Tibial artery (tissue), 4 donors: ENCODE measurements around the gene BMI1.
A peak's percentile ranks its signal among the peaks of the same experiment; 100 is the strongest.

ENCODE experiments used
- DNase-seq, 2 donors: peaks; one replicate each; pipeline ENCODE4 v3.0.0-alpha.2; 2019
- H3K27ac ChIP-seq, 2 donors: fragments of 200-600 bp; sonication (generic) in 1 of 2; 1 replicate in 1 of 2; 2 replicates in 1 of 2; pipeline ENCODE4 v1.5.1; 2018 to 2019; ENCODE audit warnings: mild to moderate bottlenecking in 1 of 2
- H3K27me3 ChIP-seq, 2 donors: fragments of 200-600 bp; sonication (generic) in 1 of 2; one replicate each; pipeline versions ENCODE4 v1.5.1 to v1.6.0; 2016 to 2019
- H3K36me3 ChIP-seq, 3 donors: fragments of 200-600 bp; sonication (generic) in 2 of 3; one replicate each; pipeline ENCODE4 v1.5.1; 2016 to 2019; ENCODE audit warnings: mild to moderate bottlenecking in 2 of 3
- H3K4me1 ChIP-seq, 4 donors: fragments of 200-600 bp; sonication (generic) in 2 of 4; 1 replicate in 3 of 4; 2 replicates in 1 of 4; pipeline ENCODE4 v1.5.1; 2016 to 2019
- H3K4me3 ChIP-seq, 2 donors: fragments of 200-600 bp; sonication (generic) in 1 of 2; 1 replicate in 1 of 2; 2 replicates in 1 of 2; pipeline ENCODE4 v1.5.1; 2018 to 2019; ENCODE audit warnings: mild to moderate bottlenecking in 2 of 2
- H3K9me3 ChIP-seq, 3 donors: fragments of 200-600 bp; sonication (generic) in 1 of 3; one replicate each; pipeline ENCODE4 v1.5.1; 2016 to 2019
- intact Hi-C: fragments of 100-400 bp; cut with DNase I; formaldehyde crosslinking; loops from one replicate; pipeline ENCODE4 v1.15.0; 2023; ENCODE audit warnings: low total_unique reads
- TF ChIP-seq, protein P1 (sequence below), 2 experiments: fragments of 200-600 bp in 1 of 2; fragments of 450-650 bp in 1 of 2; IDR thresholded peaks; one replicate each; pipeline ENCODE4 v1.5.1; 2017 to 2019; ENCODE audit warnings: antibody characterized with exemption in 2 of 2, mild to moderate bottlenecking in 1 of 2, moderate library complexity in 1 of 2

Gene BMI1

DNA sequence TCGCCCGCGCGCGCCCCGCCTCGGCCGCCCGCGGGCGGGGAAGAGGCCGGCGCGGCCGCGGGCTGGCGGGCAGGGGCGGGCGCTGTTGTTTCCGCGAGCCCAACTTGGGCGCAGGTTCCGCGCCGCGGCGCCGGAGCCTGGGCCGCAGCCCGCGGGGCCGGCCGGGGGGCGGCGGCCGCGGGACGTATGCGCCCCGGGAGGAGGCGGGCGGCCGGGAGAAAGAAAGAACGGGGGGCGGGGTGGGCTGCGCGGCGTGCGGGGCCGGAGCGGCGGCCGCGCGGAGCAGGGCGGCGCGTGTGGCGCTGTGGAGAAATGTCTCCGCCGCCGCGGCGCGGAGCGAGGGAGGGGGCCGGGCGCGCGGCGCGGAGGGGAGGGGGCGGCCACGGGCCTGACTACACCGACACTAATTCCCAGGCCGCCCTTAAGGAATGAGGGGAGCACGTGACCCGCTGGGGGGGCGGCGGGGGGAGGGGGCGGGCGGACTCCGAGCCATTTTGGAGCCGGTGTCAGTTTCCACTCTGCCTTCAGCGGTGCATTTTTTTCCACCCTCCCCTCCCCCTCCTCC is at the start of gene BMI1:
Gene BMI1, plus strand, starts transcription at position 509 of the 565 bp plus-strand sequence. CDS start 5,351 bp downstream, outside the sequence.
- peak within 1 kb of the TSS; percentile 94 to 97 for H3K4me3 ChIP-seq
- peaks cover 0 to 59% (median 29%) of the 10 kb centered on the region in 4 donors for H3K4me1 ChIP-seq
- TF ChIP-seq, protein P1, sequence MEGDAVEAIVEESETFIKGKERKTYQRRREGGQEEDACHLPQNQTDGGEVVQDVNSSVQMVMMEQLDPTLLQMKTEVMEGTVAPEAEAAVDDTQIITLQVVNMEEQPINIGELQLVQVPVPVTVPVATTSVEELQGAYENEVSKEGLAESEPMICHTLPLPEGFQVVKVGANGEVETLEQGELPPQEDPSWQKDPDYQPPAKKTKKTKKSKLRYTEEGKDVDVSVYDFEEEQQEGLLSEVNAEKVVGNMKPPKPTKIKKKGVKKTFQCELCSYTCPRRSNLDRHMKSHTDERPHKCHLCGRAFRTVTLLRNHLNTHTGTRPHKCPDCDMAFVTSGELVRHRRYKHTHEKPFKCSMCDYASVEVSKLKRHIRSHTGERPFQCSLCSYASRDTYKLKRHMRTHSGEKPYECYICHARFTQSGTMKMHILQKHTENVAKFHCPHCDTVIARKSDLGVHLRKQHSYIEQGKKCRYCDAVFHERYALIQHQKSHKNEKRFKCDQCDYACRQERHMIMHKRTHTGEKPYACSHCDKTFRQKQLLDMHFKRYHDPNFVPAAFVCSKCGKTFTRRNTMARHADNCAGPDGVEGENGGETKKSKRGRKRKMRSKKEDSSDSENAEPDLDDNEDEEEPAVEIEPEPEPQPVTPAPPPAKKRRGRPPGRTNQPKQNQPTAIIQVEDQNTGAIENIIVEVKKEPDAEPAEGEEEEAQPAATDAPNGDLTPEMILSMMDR (IDR thresholded peaks at IDR 0.05): no peak
- no peaks in the 10 kb centered on the region for H3K9me3 ChIP-seq
- peaks cover 0 to 4% of the 10 kb centered on the region in 2 donors for H3K27me3 ChIP-seq
- H3K27ac ChIP-seq: peak within 1 kb of the TSS; percentile 95 to 96
- intact Hi-C loops: no loop called here
- peak; percentile 79 to 93 for DNase-seq
- no peaks in the 10 kb centered on the region for H3K36me3 ChIP-seq

- no peak for DNase-seq
- TF ChIP-seq, protein P1 (IDR thresholded peaks at IDR 0.05): no peak
Observed at GRCh38 chr10:22271786-22272185, 49.1 kb upstream of the BMI1 start.

DNA sequence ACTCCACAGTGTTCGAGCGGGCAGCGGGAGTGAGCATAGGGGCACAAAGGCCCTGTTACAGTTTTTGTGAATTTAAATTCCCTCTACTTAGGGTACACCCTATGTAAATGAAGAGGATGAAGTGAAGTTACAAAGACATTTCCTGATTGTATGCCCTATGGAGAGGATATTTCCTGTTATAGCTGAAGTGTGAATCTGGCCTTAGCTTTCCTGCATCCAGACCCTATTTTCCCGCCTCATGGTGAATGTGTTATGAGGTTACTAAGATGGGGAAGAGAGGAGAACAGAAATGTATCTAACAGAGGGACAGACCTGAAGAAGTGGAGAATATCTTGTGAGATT is 42.5 kb upstream of the BMI1 start:
- no peak overlapping the region for H3K4me3 ChIP-seq
- intact Hi-C loops: no loop called here
- no peaks in the 10 kb centered on the region for H3K36me3 ChIP-seq
- H3K9me3 ChIP-seq: no peaks in the 10 kb centered on the region
- no peak for DNase-seq
- H3K4me1 ChIP-seq: no peaks in the 10 kb centered on the region
- H3K27ac ChIP-seq: no peak overlapping the region
- H3K27me3 ChIP-seq: peaks cover 0 to 6% of the 10 kb centered on the region in 2 donors
- TF ChIP-seq, protein P1 (IDR thresholded peaks at IDR 0.05): no peak

More at GRCh38 chr10:22271786-22272185, 49.1 kb upstream of the BMI1 start:
- no peaks in the 10 kb centered on the region for H3K36me3 ChIP-seq
- no peaks in the 10 kb centered on the region for H3K27me3 ChIP-seq
- no peaks in the 10 kb centered on the region for H3K4me1 ChIP-seq
- intact Hi-C loops: no loop called here
- H3K27ac ChIP-seq: no peak overlapping the region
- no peaks in the 10 kb centered on the region for H3K9me3 ChIP-seq
- H3K4me3 ChIP-seq: no peak overlapping the region

DNA sequence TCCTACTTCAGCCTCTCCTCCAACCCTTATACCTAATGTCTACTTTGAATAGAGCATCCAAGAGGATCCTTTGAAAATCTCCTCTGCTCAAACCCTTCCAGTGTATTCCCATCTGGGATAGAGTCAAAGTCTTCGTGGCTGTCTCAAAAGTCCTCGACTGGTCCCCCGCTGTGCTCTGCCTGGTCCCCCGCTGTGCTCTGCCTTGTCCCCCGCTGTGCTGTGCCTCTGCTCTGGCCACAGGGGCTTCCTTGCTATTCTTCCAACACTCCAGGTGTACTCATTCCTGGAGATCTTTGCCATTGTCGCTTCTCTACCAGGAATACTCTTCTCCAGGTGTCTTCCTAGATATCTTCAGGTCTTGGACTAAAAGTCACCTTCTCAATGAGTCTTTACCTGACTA is 40.8 kb upstream of the BMI1 start:
- Histone ChIP-seq H3K36me3 (no peaks in the 10 kb centered on the region), H3K4me3 (no peak overlapping the region), H3K9me3 (no peaks in the 10 kb centered on the region), H3K27ac (no peak overlapping the region), H3K27me3 (peaks cover 0 to 9% of the 10 kb centered on the region in 2 donors), H3K4me1 (no peaks in the 10 kb centered on the region)
- intact Hi-C loops: no loop called here
- no peak for DNase-seq
- TF ChIP-seq, protein P1 (IDR thresholded peaks at IDR 0.05): no peak

DNA sequence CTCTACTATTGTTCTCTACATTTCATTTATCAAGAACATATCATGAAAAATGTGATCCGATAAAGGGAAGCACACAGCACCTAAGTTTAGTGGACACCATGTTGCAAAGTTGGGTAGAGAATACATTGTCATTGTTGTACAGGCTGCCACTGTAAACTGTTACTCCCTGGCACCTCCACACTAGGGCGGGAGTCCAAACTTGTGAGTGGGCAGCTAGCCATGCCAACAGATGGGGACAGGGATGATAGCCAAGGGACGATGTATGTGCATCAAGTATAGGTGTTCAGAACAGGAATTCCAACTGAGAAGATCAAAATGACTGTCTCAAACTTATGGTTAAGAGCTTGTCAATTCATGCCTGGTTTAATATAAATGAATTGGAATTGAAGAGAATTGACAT is 35.8 kb upstream of the BMI1 start:
- TF ChIP-seq, protein P1 (IDR thresholded peaks at IDR 0.05): no peak
- intact Hi-C loops: no loop called here
- H3K27ac ChIP-seq: no peak overlapping the region
- peaks cover 0 to 6% of the 10 kb centered on the region in 2 donors for H3K27me3 ChIP-seq
- no peaks in the 10 kb centered on the region for H3K36me3 ChIP-seq
- H3K9me3 ChIP-seq: no peaks in the 10 kb centered on the region
- H3K4me3 ChIP-seq: no peak overlapping the region
- DNase-seq: no peak
- no peaks in the 10 kb centered on the region for H3K4me1 ChIP-seq
